Fibroblast of lung (primary cell): ENCODE measurements around the gene NEURL1. TPM values are rescaled to one million over a fixed set of nuclear protein-coding genes. Genes with fewer than 3 reads are reported as not detected.
A peak's percentile ranks its signal among the peaks of the same experiment; 100 is the strongest.

Experiments
- DNase-seq, 2 donors: peaks; one replicate each; pipeline versions ENCODE4 v3.0.0 to v3.0.0-alpha.2; 2010; ENCODE audit warnings: low read depth in 2 of 2
- H2AFZ ChIP-seq: 2 replicates; pipeline ENCODE4 v1.5.1; 2012; ENCODE audit warnings: low read length, control low read depth, inconsistent platforms
- H3K27ac ChIP-seq: 2 replicates; pipeline ENCODE4 v1.5.1; 2011; ENCODE audit warnings: low read length, control low read depth; ENCODE audit not compliant: insufficient read depth
- H3K27me3 ChIP-seq: 2 replicates; pipeline ENCODE4 v1.5.1; 2011; ENCODE audit warnings: mild to moderate bottlenecking, low read length; ENCODE audit not compliant: control insufficient read depth, insufficient read depth
- H3K36me3 ChIP-seq: 2 replicates; pipeline ENCODE4 v1.5.1; 2011; ENCODE audit warnings: low read length; ENCODE audit not compliant: control insufficient read depth, insufficient read depth
- H3K4me1 ChIP-seq: 2 replicates; pipeline ENCODE4 v1.5.1; 2011; ENCODE audit warnings: low read length; ENCODE audit not compliant: control insufficient read depth, insufficient read depth; ENCODE audit errors: extremely low read depth
- H3K4me2 ChIP-seq: 2 replicates; pipeline ENCODE4 v1.5.1; 2011; ENCODE audit warnings: low read length, control low read depth; ENCODE audit not compliant: insufficient read depth; ENCODE audit errors: extremely low read depth
- H3K4me3 ChIP-seq, 4 experiments: fragments of 200-600 bp in 1 of 4; sonication (generic) in 1 of 4; replicated peaks in 1 of 4; 2 replicates each; pipeline ENCODE4 v1.5.1; 2011 to 2016; ENCODE audit warnings: low read length in 4 of 4, low read depth in 3 of 4, mild to moderate bottlenecking in 3 of 4, control low read depth in 2 of 4, inconsistent platforms in 1 of 4, mixed read lengths in 1 of 4; ENCODE audit not compliant: insufficient read depth in 1 of 4; ENCODE audit errors: control extremely low read depth in 1 of 4
- H3K79me2 ChIP-seq: 2 replicates; pipeline ENCODE4 v1.5.1; 2012; ENCODE audit warnings: mild to moderate bottlenecking, low read length, inconsistent platforms; ENCODE audit not compliant: control insufficient read depth, insufficient read depth
- H3K9ac ChIP-seq: 2 replicates; pipeline ENCODE4 v1.5.1; 2011; ENCODE audit warnings: mild to moderate bottlenecking, low read length, control low read depth; ENCODE audit not compliant: insufficient read depth
- H3K9me3 ChIP-seq: 2 replicates; pipeline ENCODE4 v1.5.1; 2012; ENCODE audit warnings: low read depth, low read length; ENCODE audit not compliant: control insufficient read depth, insufficient read depth
- H4K20me1 ChIP-seq: 2 replicates; pipeline ENCODE4 v1.5.1; 2011; ENCODE audit warnings: low read length; ENCODE audit not compliant: control insufficient read depth, insufficient read depth; ENCODE audit errors: extremely low read depth
- CTCF ChIP-seq, 2 donors: IDR thresholded peaks in 1 of 2; conservative IDR thresholded peaks in 1 of 2; 1 replicate in 1 of 2; 2 replicates in 1 of 2; pipeline ENCODE4 v1.5.1; 2011 to 2012; ENCODE audit warnings: low read length in 2 of 2, control low read depth in 1 of 2, inconsistent platforms in 1 of 2, low read depth in 1 of 2, mild to moderate bottlenecking in 1 of 2
- EZH2 ChIP-seq: IDR thresholded peaks from 2 replicates; pipeline ENCODE4 v1.5.1; 2012; ENCODE audit warnings: low read length, control low read depth, mild to moderate bottlenecking; ENCODE audit errors: missing control alignments
- polyA plus RNA-seq, 2 donors: library from polyadenylated mRNA; depleted of rRNA in 1 of 2; stranded (reverse) in 1 of 2; unstranded in 1 of 2; fragments of >200 nt; gene quantifications; 2 replicates each; pipeline ENCODE4 v1.2.1, GENCODE V29; 2011 to 2012; ENCODE audit warnings: missing spikeins in 1 of 2
- total RNA-seq: library from RNA; depleted of rRNA; stranded (reverse); fragments of >200 nt; gene quantifications from 2 replicates; pipeline ENCODE4 v1.2.1, GENCODE V29; 2014

The NEURL1 gene
- total and polyA plus RNA-seq, 2 donors (not counting 1 experiment from before 2014, with no cell fraction given), result 0.12 TPM; not detected in 1

GRCh38 chr10:103592186-103593021, 98.9 kb downstream of the NEURL1 start:
- Histone ChIP-seq H3K4me1 (no peaks in the 10 kb centered on the region), H3K27ac (no peak overlapping the region), H2AFZ (no peak overlapping the region), H3K4me2 (no peak overlapping the region), H3K36me3 (no peaks in the 10 kb centered on the region), H3K9ac (no peak overlapping the region), H3K4me3 (no peak overlapping the region), H3K79me2 (no peaks in the 10 kb centered on the region), H4K20me1 (no peaks in the 10 kb centered on the region), H3K27me3 (no peaks in the 10 kb centered on the region), H3K9me3 (no peaks in the 10 kb centered on the region)
- no peak for TF ChIP-seq EZH2
- TF ChIP-seq CTCF (conservative IDR thresholded peaks at IDR 0.05 in 1 of 2, IDR thresholded peaks at IDR 0.05 in 1 of 2; ENCODE audit: low read depth in 1 of 2, low read length in 2 of 2), result peak; percentile 44 to 69
- DNase-seq, result peak; percentile 11 to 32

DNA sequence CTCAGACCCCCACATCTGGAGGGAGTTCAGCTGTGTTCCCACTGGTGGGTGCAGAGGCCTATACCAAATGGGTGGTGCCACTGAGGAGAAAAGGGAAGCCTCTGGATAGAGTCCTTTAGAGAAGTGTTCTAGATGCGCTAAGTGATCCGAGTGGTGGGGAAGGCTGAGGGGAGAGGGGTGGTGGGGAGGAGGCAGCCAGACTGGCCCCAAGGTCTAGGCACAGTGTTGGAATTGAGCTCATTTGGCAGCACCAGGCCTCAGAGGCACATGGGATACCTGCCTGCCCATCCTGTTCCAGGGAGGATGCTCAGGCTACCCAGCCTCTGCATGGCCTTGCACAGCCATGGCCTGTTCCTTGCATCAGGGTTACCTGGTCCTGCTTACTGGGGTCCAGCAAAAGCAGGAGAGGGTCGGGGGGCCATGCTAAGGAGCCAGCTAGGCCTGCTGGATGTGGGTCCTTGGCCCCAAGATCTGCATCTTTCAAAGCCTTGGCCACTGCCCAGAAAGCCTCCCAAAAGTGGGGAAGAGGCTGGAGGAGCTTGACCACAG, 99.6 kb downstream of the NEURL1 start:
- Histone ChIP-seq H4K20me1 (no peaks in the 10 kb centered on the region), H2AFZ (no peak overlapping the region), H3K4me2 (no peak overlapping the region), H3K36me3 (no peaks in the 10 kb centered on the region), H3K4me1 (no peaks in the 10 kb centered on the region), H3K79me2 (no peaks in the 10 kb centered on the region), H3K9me3 (no peaks in the 10 kb centered on the region), H3K27ac (no peak overlapping the region), H3K27me3 (no peaks in the 10 kb centered on the region), H3K9ac (no peak overlapping the region), H3K4me3 (no peak overlapping the region)
- DNase-seq, result no peak
- TF ChIP-seq EZH2 (no peak), CTCF (conservative IDR thresholded peaks at IDR 0.05 in 1 of 2, IDR thresholded peaks at IDR 0.05 in 1 of 2; ENCODE audit: low read depth in 1 of 2, low read length in 2 of 2) (no peak)

- H3K36me3 ChIP-seq, result peaks cover 2% of the 10 kb centered on the region
- H3K9me3 ChIP-seq, result no peaks in the 10 kb centered on the region
- no peak overlapping the region for H3K4me3 ChIP-seq
- H3K27me3 ChIP-seq, result no peaks in the 10 kb centered on the region
- TF ChIP-seq CTCF (conservative IDR thresholded peaks at IDR 0.05 in 1 of 2, IDR thresholded peaks at IDR 0.05 in 1 of 2; ENCODE audit: low read depth in 1 of 2, low read length in 2 of 2), result no peak
- H3K27ac ChIP-seq, result no peak overlapping the region
- H3K9ac ChIP-seq, result no peak overlapping the region
- peaks cover 2% of the 10 kb centered on the region for H3K4me1 ChIP-seq
- no peaks in the 10 kb centered on the region for H3K79me2 ChIP-seq
- DNase-seq, result no peak
- no peaks in the 10 kb centered on the region for H4K20me1 ChIP-seq
- no peak overlapping the region for H2AFZ ChIP-seq
- H3K4me2 ChIP-seq, result no peak overlapping the region
Observed at GRCh38 chr10:103595933-103596726, 102.6 kb downstream of the NEURL1 start.
